ENCODE measurements around the gene BMP8B. TPM values are rescaled to one million over a fixed set of nuclear protein-coding genes. Genes with fewer than 3 reads are reported as not detected.
"Not testable (repeated sequence)": the region's sequence is repeated elsewhere in the genome, so short reads cannot be mapped to it uniquely, and the experiment has no call there.

Gene BMP8B
- total RNA-seq, 1 donor from 2014 or later, result 1.4 TPM

DNA sequence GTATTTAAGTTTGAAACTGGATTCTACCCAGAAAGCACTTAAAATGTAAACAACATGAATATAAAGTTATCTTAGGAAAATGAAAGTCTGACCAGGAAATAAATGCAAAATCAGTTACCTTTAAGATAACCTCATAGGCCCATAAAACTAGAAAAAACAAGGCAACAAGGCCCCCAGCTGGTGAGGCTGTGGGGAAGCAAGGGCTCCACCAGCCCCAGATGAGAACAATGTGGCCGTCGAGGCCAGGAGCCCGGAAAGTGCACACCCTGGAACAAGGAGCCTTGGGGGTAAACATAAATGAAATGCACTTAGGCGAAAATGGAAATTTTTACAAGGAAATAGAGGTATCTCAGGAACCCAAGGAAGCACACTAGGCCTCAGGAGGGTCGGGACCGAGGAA lies 37.9 kb upstream of the BMP8B start:
- DNase-seq (ENCODE audit: low read depth, low spot score), result no peak
- peaks cover 2% of the 10 kb centered on the region for H3K9me3 Mint-ChIP-seq
- no peaks in the 10 kb centered on the region for H3K36me3 Mint-ChIP-seq (ENCODE audit: low read depth)
- no peak overlapping the region for H3K4me3 Mint-ChIP-seq
- peaks cover 7% of the 10 kb centered on the region for H3K4me1 Mint-ChIP-seq
- TF ChIP-seq, protein P1, sequence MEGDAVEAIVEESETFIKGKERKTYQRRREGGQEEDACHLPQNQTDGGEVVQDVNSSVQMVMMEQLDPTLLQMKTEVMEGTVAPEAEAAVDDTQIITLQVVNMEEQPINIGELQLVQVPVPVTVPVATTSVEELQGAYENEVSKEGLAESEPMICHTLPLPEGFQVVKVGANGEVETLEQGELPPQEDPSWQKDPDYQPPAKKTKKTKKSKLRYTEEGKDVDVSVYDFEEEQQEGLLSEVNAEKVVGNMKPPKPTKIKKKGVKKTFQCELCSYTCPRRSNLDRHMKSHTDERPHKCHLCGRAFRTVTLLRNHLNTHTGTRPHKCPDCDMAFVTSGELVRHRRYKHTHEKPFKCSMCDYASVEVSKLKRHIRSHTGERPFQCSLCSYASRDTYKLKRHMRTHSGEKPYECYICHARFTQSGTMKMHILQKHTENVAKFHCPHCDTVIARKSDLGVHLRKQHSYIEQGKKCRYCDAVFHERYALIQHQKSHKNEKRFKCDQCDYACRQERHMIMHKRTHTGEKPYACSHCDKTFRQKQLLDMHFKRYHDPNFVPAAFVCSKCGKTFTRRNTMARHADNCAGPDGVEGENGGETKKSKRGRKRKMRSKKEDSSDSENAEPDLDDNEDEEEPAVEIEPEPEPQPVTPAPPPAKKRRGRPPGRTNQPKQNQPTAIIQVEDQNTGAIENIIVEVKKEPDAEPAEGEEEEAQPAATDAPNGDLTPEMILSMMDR (conservative IDR thresholded peaks at IDR 0.05), result no peak
- H3K27ac Mint-ChIP-seq (ENCODE audit: unreplicated experiment), result peak overlapping the region; percentile 45
- H3K27me3 Mint-ChIP-seq (ENCODE audit: low read depth), result no peaks in the 10 kb centered on the region

GRCh38 chr1:39825432-39825941 lies 36.8 kb upstream of the BMP8B start:
- peaks cover 2% of the 10 kb centered on the region for H3K9me3 Mint-ChIP-seq
- no peak overlapping the region for H3K27ac Mint-ChIP-seq (ENCODE audit: unreplicated experiment)
- H3K4me3 Mint-ChIP-seq, result no peak overlapping the region
- H3K27me3 Mint-ChIP-seq (ENCODE audit: low read depth), result no peaks in the 10 kb centered on the region
- H3K36me3 Mint-ChIP-seq (ENCODE audit: low read depth), result no peaks in the 10 kb centered on the region
- no peak for DNase-seq (ENCODE audit: low read depth, low spot score)
- H3K4me1 Mint-ChIP-seq, result peaks cover 7% of the 10 kb centered on the region
- TF ChIP-seq, protein P1 (conservative IDR thresholded peaks at IDR 0.05), result no peak

- not testable (repeated sequence) for H3K4me1 Mint-ChIP-seq; H3K4me3 Mint-ChIP-seq; H3K9me3 Mint-ChIP-seq; H3K27me3 Mint-ChIP-seq (ENCODE audit: low read depth); DNase-seq (ENCODE audit: low read depth, low spot score); H3K27ac Mint-ChIP-seq (ENCODE audit: unreplicated experiment); H3K36me3 Mint-ChIP-seq (ENCODE audit: low read depth)
These were observed 34.8 kb upstream of the BMP8B start for GRCh38 chr1:39823450-39823849.

DNA sequence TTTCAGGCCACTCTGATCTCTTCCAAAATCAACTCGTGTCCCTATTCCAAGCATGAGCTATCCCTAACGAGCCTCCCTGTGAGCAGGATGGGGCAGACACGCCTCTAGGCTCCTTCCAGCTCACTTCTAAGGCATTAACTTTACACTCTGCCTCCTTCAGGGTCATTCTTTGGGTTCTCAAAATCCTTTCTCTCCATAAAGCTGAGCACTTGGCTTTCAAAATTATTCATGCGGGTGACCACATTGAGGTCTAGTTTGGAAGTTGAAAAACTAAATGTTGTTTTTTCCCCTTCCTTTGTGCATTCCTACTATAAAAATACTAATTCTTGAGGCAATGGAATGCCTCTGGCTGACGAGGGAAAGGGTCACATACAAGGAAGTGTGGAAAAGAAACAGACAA lies 33.5 kb upstream of the BMP8B start:
- Mint-ChIP-seq H3K4me3 (no peak overlapping the region), H3K27me3 (ENCODE audit: low read depth) (no peaks in the 10 kb centered on the region), H3K27ac (ENCODE audit: unreplicated experiment) (peak overlapping the region; percentile 88), H3K4me1 (peaks cover 5% of the 10 kb centered on the region), H3K9me3 (peaks cover 2% of the 10 kb centered on the region), H3K36me3 (ENCODE audit: low read depth) (no peaks in the 10 kb centered on the region)
- no peak for DNase-seq (ENCODE audit: low read depth, low spot score)
- TF ChIP-seq, protein P1 (conservative IDR thresholded peaks at IDR 0.05), result no peak

- TF ChIP-seq, protein P1 (conservative IDR thresholded peaks at IDR 0.05), result no peak
These were observed 30.6 kb upstream of the BMP8B start for GRCh38 chr1:39819091-39819812.

GRCh38 chr1:39818482-39818881 lies 29.8 kb upstream of the BMP8B start:
- Mint-ChIP-seq H3K27ac (ENCODE audit: unreplicated experiment) (no peak overlapping the region), H3K36me3 (ENCODE audit: low read depth) (no peaks in the 10 kb centered on the region), H3K4me1 (peaks cover 9% of the 10 kb centered on the region), H3K4me3 (no peak overlapping the region), H3K9me3 (no peaks in the 10 kb centered on the region), H3K27me3 (ENCODE audit: low read depth) (no peaks in the 10 kb centered on the region)
- TF ChIP-seq, protein P1 (conservative IDR thresholded peaks at IDR 0.05), result no peak
- no peak for DNase-seq (ENCODE audit: low read depth, low spot score)

More at GRCh38 chr1:39819091-39819812, 30.6 kb upstream of the BMP8B start:
- no peak overlapping the region for H3K27ac Mint-ChIP-seq (ENCODE audit: unreplicated experiment)
- H3K4me1 Mint-ChIP-seq, result peaks cover 9% of the 10 kb centered on the region
- peaks cover under 1% of the 10 kb centered on the region for H3K9me3 Mint-ChIP-seq
- no peaks in the 10 kb centered on the region for H3K27me3 Mint-ChIP-seq (ENCODE audit: low read depth)
- no peaks in the 10 kb centered on the region for H3K36me3 Mint-ChIP-seq (ENCODE audit: low read depth)
- DNase-seq (ENCODE audit: low read depth, low spot score), result no peak
- no peak overlapping the region for H3K4me3 Mint-ChIP-seq

- H3K27me3 Mint-ChIP-seq (ENCODE audit: low read depth); H3K36me3 Mint-ChIP-seq (ENCODE audit: low read depth); H3K4me1 Mint-ChIP-seq; H3K4me3 Mint-ChIP-seq; H3K9me3 Mint-ChIP-seq; H3K27ac Mint-ChIP-seq (ENCODE audit: unreplicated experiment); DNase-seq (ENCODE audit: low read depth, low spot score): not testable (repeated sequence)
These were observed 28.6 kb upstream of the BMP8B start for GRCh38 chr1:39817091-39817932.
